Measurements from ENCODE around the gene CLTC. TPM values are rescaled to one million over a fixed set of nuclear protein-coding genes. Genes with fewer than 3 reads are reported as not detected.

CLTC gene
- total RNA-seq, 2 donors from 2014 or later, result 342 to 393 TPM

DNA sequence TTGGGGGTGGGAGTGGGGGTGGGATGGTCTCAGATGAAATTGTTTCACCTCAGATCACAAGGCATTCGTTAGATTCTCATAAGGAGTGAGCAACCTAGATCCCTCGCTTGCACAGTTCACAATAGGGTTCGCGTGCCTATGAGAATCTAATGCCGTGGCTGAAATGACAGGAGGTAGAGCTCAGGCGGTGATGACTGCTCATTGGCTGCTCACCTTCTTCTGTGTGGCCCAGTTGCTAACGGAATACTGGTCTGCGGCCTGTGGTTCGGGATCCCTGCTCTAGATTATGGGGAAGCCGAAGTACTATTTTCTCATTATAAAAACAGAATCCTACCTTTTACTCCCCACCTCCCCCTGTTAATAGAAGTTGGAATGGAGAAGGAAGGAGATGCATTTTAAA, 18.9 kb downstream of the CLTC start:
- TF ChIP-seq, protein P1, sequence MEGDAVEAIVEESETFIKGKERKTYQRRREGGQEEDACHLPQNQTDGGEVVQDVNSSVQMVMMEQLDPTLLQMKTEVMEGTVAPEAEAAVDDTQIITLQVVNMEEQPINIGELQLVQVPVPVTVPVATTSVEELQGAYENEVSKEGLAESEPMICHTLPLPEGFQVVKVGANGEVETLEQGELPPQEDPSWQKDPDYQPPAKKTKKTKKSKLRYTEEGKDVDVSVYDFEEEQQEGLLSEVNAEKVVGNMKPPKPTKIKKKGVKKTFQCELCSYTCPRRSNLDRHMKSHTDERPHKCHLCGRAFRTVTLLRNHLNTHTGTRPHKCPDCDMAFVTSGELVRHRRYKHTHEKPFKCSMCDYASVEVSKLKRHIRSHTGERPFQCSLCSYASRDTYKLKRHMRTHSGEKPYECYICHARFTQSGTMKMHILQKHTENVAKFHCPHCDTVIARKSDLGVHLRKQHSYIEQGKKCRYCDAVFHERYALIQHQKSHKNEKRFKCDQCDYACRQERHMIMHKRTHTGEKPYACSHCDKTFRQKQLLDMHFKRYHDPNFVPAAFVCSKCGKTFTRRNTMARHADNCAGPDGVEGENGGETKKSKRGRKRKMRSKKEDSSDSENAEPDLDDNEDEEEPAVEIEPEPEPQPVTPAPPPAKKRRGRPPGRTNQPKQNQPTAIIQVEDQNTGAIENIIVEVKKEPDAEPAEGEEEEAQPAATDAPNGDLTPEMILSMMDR (conservative IDR thresholded peaks at IDR 0.05), result no peak
- peaks cover 5% of the 10 kb centered on the region for H3K36me3 Mint-ChIP-seq (ENCODE audit: low read depth)
- H3K4me3 Mint-ChIP-seq, result no peak overlapping the region
- H3K4me1 Mint-ChIP-seq, result peaks cover 35% of the 10 kb centered on the region
- no peak overlapping the region for H3K9ac ChIP-seq (ENCODE audit: extremely low read depth, low read length, poor library complexity, severe bottlenecking)
- H3K36me3 ChIP-seq (ENCODE audit: control insufficient read depth, insufficient read depth, low read length), result peaks cover 24% of the 10 kb centered on the region
- H3K27me3 ChIP-seq (ENCODE audit: control insufficient read depth, insufficient read depth, low read length, poor library complexity, severe bottlenecking), result no peaks in the 10 kb centered on the region
- H3K4me3 ChIP-seq (ENCODE audit: low read length), result no peak overlapping the region
- 90 to 94% methylated on average over 5 to 10 of the region's 10 CpGs for WGBS, 2 experiments (ENCODE audit: insufficient coverage in 1 of 2, insufficient read length in 1 of 2)
- DNase-seq, result peak; percentile 50
- H3K4me1 ChIP-seq (ENCODE audit: control insufficient read depth, insufficient read depth, low read length), result no peaks in the 10 kb centered on the region
- H3K9me3 Mint-ChIP-seq, result no peaks in the 10 kb centered on the region
- H3K27me3 Mint-ChIP-seq (ENCODE audit: insufficient read depth), result no peaks in the 10 kb centered on the region
- H3K27ac Mint-ChIP-seq, result no peak overlapping the region
- no peak overlapping the region for H3K27ac ChIP-seq (ENCODE audit: low read depth, low read length)
- no peaks in the 10 kb centered on the region for H3K9me3 ChIP-seq (ENCODE audit: control insufficient read depth, low read length)

DNA sequence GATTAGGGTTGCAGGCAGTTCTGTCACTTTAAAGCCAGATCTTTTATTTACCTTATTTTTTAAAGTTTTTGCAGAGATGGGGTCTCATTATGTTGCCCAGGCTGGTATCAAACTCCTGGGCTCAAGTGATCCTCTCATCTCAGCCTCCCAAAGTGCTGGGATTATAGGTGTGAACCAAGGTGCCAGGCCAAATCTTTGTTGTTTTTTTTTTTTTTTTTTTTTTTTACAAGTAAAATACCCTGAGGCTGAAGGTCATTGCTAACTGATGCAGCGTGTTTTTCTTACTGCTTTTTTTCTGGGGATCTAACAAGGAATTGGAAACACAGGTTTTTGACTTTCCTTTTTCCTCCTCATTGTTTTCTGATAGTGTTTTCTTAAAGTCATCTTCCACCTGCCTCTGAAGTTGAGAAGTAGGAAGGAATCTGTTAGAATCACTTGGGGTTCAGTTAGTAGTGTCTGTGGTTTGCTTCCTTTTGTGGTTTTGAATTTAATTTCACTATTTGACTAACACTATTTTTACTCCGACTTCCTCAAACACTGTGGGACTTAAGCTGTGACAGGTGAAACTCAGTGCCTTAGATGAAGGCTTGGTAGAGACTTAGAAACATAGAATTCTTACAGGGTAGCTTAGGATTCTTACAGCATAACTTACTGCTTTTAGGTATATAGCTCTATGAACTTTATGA, 22.2 kb downstream of the CLTC start:
- H3K4me3 ChIP-seq (ENCODE audit: low read length), result no peak overlapping the region
- Mint-ChIP-seq H3K27me3 (ENCODE audit: insufficient read depth) (no peaks in the 10 kb centered on the region), H3K36me3 (ENCODE audit: low read depth) (peaks cover 12% of the 10 kb centered on the region), H3K4me3 (no peak overlapping the region), H3K27ac (no peak overlapping the region), H3K9me3 (no peaks in the 10 kb centered on the region), H3K4me1 (peaks cover 42% of the 10 kb centered on the region)
- H3K36me3 ChIP-seq (ENCODE audit: control insufficient read depth, insufficient read depth, low read length), result peaks cover 37% of the 10 kb centered on the region
- H3K27ac ChIP-seq (ENCODE audit: low read depth, low read length), result no peak overlapping the region
- WGBS, 2 experiments (ENCODE audit: insufficient coverage in 1 of 2, insufficient read length in 1 of 2), result 80 to 92% methylated on average over 2 of the region's 2 CpGs
- no peak overlapping the region for H3K9ac ChIP-seq (ENCODE audit: extremely low read depth, low read length, poor library complexity, severe bottlenecking)
- DNase-seq, result no peak
- H3K9me3 ChIP-seq (ENCODE audit: control insufficient read depth, low read length), result no peaks in the 10 kb centered on the region
- TF ChIP-seq, protein P1 (conservative IDR thresholded peaks at IDR 0.05), result no peak
- H3K4me1 ChIP-seq (ENCODE audit: control insufficient read depth, insufficient read depth, low read length), result peaks cover 2% of the 10 kb centered on the region
- H3K27me3 ChIP-seq (ENCODE audit: control insufficient read depth, insufficient read depth, low read length, poor library complexity, severe bottlenecking), result no peaks in the 10 kb centered on the region

DNA sequence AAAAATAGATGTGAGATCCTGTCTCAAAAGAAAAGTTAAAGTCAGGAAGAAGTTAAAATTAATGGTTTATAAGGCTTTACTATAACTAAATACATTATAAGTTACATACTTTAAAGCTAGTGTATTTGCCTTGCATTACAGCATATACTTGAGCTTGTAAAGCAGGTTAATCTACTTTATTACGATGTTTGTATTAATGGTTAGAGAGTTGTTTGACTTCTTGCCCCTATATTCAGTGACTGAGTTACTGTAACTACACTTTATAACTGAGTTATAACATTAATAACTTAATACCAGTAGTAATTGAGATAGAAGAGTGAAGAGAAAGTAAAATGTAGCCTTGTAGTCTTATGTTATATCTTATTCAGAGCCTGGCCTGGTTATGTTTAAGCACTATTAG, 22.9 kb downstream of the CLTC start:
- Histone ChIP-seq H3K4me3 (ENCODE audit: low read length) (peak overlapping the region; percentile 7), H3K27ac (ENCODE audit: low read depth, low read length) (no peak overlapping the region), H3K4me1 (ENCODE audit: control insufficient read depth, insufficient read depth, low read length) (peaks cover 2% of the 10 kb centered on the region), H3K9me3 (ENCODE audit: control insufficient read depth, low read length) (no peaks in the 10 kb centered on the region), H3K9ac (ENCODE audit: extremely low read depth, low read length, poor library complexity, severe bottlenecking) (no peak overlapping the region), H3K36me3 (ENCODE audit: control insufficient read depth, insufficient read depth, low read length) (peaks cover 43% of the 10 kb centered on the region), H3K27me3 (ENCODE audit: control insufficient read depth, insufficient read depth, low read length, poor library complexity, severe bottlenecking) (no peaks in the 10 kb centered on the region)
- WGBS, 2 experiments (ENCODE audit: insufficient coverage in 1 of 2, insufficient read length in 1 of 2), result 100% methylated on average over 1 of the region's 1 CpG; no CpG with 5 or more reads in 1 of the 2 experiments
- TF ChIP-seq, protein P1 (conservative IDR thresholded peaks at IDR 0.05), result no peak
- H3K9me3 Mint-ChIP-seq, result no peaks in the 10 kb centered on the region
- no peaks in the 10 kb centered on the region for H3K27me3 Mint-ChIP-seq (ENCODE audit: insufficient read depth)
- no peak overlapping the region for H3K4me3 Mint-ChIP-seq
- DNase-seq, result no peak
- H3K4me1 Mint-ChIP-seq, result peaks cover 48% of the 10 kb centered on the region
- H3K36me3 Mint-ChIP-seq (ENCODE audit: low read depth), result peaks cover 16% of the 10 kb centered on the region
- H3K27ac Mint-ChIP-seq, result peak overlapping the region; percentile 2
